Measurements from ENCODE around the gene C14orf180.

DNA sequence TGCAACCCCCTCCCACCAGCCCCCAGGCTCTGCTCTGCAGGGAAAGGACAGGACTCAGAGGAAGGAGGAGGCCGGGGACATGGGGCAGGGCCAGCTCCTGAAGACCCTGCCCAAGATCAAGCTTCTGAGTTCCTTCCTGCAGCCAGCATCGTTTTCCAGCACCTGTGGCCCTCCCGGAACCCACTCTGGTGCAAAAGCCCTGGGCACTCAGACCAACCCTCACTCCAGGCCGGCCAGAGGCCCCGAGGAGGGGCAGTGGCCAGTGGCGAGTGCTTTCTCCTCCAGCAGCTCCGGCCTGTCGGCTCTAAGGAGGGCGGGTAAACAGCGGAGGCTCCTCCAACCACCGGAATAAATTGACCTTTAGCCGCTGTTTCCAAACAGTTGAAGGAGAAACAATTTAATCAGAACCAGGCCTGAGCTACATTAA, 14.2 kb downstream of the C14orf180 start:
- TF ChIP-seq MTA3 (IDR thresholded peaks at IDR 0.05; ENCODE audit: borderline replicate concordance, low read length) (no peak), EGR1 (IDR thresholded peaks at IDR 0.05; ENCODE audit: borderline replicate concordance in 1 of 2, low read depth in 2 of 2, low read length in 2 of 2) (no peak), RAD21 (IDR thresholded peaks at IDR 0.05; ENCODE audit: insufficient read depth, low read depth, low read length) (no peak), RCOR1 (conservative IDR thresholded peaks at IDR 0.05; ENCODE audit: low read depth, low read length) (no peak), SMARCA5 (IDR thresholded peaks at IDR 0.05) (no peak), POLR2AphosphoS5 (IDR thresholded peaks at IDR 0.05; ENCODE audit: low read length) (no peak)
- TF ChIP-seq, protein P1, sequence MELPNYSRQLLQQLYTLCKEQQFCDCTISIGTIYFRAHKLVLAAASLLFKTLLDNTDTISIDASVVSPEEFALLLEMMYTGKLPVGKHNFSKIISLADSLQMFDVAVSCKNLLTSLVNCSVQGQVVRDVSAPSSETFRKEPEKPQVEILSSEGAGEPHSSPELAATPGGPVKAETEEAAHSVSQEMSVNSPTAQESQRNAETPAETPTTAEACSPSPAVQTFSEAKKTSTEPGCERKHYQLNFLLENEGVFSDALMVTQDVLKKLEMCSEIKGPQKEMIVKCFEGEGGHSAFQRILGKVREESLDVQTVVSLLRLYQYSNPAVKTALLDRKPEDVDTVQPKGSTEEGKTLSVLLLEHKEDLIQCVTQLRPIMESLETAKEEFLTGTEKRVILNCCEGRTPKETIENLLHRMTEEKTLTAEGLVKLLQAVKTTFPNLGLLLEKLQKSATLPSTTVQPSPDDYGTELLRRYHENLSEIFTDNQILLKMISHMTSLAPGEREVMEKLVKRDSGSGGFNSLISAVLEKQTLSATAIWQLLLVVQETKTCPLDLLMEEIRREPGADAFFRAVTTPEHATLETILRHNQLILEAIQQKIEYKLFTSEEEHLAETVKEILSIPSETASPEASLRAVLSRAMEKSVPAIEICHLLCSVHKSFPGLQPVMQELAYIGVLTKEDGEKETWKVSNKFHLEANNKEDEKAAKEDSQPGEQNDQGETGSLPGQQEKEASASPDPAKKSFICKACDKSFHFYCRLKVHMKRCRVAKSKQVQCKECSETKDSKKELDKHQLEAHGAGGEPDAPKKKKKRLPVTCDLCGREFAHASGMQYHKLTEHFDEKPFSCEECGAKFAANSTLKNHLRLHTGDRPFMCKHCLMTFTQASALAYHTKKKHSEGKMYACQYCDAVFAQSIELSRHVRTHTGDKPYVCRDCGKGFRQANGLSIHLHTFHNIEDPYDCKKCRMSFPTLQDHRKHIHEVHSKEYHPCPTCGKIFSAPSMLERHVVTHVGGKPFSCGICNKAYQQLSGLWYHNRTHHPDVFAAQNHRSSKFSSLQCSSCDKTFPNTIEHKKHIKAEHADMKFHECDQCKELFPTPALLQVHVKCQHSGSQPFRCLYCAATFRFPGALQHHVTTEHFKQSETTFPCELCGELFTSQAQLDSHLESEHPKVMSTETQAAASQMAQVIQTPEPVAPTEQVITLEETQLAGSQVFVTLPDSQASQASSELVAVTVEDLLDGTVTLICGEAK (IDR thresholded peaks at IDR 0.05; ENCODE audit: borderline replicate concordance) = no peak
- TF ChIP-seq, protein P2, sequence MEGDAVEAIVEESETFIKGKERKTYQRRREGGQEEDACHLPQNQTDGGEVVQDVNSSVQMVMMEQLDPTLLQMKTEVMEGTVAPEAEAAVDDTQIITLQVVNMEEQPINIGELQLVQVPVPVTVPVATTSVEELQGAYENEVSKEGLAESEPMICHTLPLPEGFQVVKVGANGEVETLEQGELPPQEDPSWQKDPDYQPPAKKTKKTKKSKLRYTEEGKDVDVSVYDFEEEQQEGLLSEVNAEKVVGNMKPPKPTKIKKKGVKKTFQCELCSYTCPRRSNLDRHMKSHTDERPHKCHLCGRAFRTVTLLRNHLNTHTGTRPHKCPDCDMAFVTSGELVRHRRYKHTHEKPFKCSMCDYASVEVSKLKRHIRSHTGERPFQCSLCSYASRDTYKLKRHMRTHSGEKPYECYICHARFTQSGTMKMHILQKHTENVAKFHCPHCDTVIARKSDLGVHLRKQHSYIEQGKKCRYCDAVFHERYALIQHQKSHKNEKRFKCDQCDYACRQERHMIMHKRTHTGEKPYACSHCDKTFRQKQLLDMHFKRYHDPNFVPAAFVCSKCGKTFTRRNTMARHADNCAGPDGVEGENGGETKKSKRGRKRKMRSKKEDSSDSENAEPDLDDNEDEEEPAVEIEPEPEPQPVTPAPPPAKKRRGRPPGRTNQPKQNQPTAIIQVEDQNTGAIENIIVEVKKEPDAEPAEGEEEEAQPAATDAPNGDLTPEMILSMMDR (IDR thresholded peaks at IDR 0.05 in 2 of 3, conservative IDR thresholded peaks at IDR 0.05 in 1 of 3; ENCODE audit: control insufficient read depth in 2 of 3, extremely low read depth in 1 of 3, insufficient read depth in 1 of 3, low read depth in 3 of 3, low read length in 3 of 3) = no peak

All from GM12878 (cell line).